HG02884 (cell line): ENCODE measurements around the gene ECE1.
"Not testable (repeated sequence)": the region's sequence is repeated elsewhere in the genome, so short reads cannot be mapped to it uniquely, and the experiment has no call there.

Source experiments
- ATAC-seq: cut with Tn5 transposase; IDR thresholded peaks from one replicate; pipeline ENCODE4 v1.9.1; 2021; ENCODE audit warnings: mild to moderate bottlenecking, moderate library complexity; ENCODE audit not compliant: unreplicated experiment

The ECE1 gene

DNA sequence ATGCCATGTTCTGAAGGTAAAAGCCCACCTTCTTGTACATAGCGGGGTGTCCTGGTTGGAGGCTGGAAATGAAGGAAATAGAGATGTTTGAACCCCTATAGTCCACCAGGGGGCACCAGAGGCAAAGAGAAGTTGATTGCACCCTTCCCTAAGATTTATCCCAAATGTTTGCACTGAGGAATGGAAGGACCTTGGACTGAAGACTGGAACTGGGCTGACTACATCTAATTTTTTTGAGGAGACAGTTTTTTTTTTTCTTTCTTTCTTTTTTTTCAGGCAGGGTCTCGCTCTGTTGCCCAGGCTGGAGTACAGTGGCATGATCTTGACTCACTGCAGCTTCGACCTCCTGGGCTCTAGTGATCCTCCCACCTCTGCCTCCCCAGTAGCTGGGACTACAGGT lies 58.2 kb downstream of the ECE1 start:
- ATAC-seq = no peak

DNA sequence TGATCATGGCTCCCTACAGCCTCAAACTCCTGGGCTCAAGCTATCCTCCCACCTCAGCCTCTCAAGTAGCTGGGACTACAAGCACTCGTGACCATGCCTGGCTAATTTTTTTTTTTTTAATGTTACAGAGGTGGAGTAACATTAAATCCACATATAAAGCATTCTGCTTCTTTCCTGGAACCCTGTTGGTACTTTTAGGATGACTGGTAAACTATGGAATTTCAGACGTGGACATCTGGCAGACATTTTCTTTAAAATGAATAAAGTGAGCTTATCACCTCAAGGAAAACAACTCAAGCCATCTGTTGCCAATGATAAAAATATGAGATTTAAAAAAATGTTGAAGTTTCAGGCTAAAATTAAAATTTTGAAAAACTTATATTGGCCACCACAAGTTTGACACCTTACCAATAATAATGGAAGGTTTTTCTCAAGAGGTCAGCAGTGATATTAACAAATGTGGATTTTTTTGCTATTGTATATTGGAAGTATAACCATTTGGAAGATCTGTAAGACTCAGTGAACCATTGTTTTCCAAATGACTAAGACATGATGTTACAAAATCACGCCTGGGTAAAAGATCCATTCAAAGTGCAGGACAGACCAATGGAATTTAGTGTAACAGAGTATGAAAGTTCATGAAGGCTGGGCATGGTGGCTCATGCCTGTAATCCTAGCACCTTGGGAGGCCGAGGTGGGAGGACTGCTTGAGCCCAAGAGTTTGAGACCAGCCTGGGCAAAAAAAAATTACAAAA lies 60.8 kb downstream of the ECE1 start:
- no peak for ATAC-seq

- ATAC-seq = not testable (repeated sequence)
Observed at GRCh38 chr1:21228224-21228623, 62.0 kb downstream of the ECE1 start.

GRCh38 chr1:21225065-21225464 lies 65.2 kb downstream of the ECE1 start:
- ATAC-seq = no peak

DNA sequence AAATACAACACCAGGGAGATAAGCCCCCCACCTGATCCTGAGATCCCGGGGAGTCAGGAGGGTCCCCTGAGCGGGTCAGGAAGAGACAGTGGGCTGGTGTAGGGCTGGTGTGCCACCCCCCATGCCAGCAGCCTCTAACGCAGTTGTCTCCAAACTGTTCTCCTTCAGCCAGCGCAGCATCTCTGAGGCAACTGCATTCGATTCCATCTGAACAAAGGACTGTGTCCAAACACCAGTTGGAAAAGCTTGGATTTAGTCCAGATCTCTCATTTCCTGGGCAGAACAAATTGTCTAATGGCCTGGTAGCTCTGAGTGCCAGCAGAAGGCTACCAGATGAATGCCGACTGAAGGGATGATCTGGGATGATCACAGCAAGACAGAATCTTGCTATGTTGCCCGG lies 69.4 kb downstream of the ECE1 start:
- ATAC-seq = no peak

DNA sequence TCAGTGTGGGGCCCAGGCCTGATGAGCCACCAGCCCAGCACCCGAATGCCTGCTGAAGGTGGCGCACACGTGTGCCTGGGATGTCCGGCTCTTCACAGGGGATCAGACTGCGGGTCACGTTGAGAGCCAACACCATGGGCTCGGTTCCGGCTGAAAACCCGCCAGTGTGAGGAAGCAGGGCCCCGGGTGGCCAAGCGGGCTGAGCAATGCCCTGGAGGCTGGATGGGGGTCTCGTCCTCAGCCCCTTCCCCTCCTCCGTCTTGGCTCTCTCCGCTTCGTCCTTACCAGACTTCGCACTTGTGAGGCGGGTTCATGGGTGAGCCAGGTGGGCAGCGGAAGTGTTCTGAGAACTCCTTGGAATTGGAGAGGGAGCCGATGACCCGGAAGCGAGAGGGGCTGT lies 70.6 kb downstream of the ECE1 start:
- no peak for ATAC-seq

DNA sequence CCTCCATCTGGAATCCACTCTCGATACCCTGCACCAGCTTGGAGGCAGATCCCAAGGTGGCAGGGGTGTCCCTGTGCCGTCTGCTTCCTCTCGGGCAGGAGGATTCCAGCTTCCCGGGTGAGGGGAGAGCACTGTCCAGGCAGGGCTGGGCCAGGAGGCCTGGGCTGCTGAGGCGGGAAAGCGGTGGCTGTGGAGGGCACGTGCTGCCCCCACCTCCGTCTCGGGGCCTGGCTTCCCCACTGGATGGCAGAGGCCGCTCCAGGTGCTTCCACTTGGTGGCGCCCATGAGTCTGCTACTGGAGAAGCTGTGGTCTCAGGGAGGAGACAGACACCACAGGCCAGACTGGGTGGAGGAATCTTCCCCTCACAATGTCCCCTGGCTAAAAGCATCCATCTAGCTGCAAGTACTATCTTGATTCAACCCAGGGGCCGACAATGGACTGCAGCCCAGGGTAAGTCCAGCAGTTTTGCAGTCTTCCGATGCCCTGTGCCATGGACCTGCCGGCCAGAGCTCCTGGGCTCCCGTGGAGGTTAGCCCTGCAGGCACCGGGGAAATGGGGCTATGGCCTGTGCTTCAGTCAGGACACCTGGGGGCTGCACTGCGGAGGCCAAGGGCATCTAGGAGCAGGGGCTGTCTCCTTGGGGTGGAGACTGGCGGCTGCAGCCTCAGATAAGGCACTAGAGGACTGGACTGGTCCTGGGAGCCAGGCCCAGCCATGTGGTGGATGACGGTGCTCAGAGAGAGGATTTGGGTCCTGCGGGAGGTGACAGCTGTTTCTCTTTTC lies 72.3 kb downstream of the ECE1 start:
- ATAC-seq = no peak

DNA sequence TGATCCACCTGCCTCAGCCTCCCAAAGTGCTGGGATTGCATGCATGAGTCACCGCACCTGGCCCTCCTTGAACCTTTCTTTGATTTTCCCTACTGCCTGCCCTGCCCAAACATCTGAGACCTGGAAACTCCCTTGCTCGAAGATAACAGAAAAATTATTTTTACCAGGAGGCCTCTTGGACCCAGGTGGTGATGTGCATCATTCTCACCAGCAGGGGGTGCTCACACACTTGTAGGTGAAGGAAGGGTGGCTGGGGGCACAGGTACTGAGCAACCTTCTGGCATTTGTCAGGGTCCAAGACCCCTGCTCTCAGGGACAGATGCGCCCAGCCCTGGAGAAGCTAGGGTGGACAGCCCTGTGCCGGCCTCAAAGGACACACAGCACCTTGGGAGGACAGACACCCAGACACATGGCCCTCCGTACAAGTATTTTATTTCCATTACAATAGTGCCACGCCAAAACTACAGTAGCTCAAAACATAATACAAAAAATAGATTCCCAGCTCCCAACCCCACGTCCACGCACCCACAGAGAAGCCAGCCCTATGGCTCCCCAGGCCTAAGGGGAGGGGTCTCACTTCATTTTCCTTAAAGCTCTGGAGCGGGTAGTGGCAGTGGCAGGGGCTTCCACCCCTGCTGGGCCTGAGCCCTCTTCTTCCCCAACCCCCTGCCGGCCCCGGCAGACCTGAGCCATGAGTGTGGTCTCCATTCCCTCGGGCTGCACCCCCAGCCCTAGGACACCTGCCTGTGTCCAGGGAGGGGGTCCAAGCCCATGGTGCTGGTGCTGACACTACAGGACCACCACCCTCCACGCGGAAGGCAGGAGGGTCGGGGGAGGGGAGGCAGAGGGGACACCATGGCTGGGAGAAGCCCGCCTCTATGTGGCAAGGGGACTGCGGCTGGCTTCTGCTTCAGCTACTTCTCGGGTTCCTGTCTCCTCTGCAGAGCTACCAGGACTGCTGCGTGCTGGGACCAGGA lies 73.1 kb downstream of the ECE1 start:
- ATAC-seq = no peak

- ATAC-seq = no peak
Observed at GRCh38 chr1:21212126-21212525, 78.1 kb downstream of the ECE1 start.

- ATAC-seq = not testable (repeated sequence)
Observed at GRCh38 chr1:21208137-21208700, 82.0 kb downstream of the ECE1 start.

GRCh38 chr1:21206117-21206516 lies 84.1 kb downstream of the ECE1 start:
- ATAC-seq = no peak

GRCh38 chr1:21205416-21205815 lies 84.8 kb downstream of the ECE1 start:
- no peak for ATAC-seq

DNA sequence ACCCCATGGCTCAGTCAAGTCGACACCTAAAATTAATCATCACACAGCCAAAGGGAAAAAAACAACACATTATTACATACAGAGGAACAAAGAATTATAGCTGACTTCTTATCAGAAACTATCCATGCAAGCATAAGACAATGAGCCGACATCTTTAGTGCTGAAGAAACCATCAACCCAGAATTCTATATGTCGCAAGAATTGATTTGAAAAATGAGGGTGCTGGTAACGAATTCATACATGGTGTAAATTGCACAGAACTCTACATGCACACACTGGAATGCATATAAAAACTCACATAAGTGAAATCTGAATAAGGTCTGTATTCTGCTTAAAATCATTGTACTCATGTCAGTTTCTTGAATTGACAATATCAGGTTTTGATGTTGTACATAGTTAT lies 88.6 kb downstream of the ECE1 start:
- ATAC-seq = no peak

DNA sequence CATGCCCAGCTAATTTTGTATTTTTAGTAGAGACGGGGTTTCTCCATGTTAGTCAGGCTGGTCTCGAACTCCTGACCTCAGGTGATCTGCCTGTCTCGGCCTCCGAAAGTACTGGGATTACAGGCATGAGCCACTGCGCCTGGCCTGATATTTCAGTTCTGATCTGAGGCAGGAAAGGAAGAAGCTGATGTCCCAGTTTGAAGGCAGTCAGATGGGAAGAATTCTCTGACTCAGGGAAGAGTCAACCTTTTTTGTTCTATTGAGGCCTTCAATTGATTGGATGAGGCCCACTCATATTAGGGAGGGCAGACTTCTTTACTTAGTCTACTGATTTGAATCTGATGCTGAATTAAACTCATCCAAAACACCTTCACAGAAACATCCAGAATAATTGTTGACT lies 89.0 kb downstream of the ECE1 start:
- not testable (repeated sequence) for ATAC-seq

GRCh38 chr1:21200767-21201166 lies 89.5 kb downstream of the ECE1 start:
- ATAC-seq = no peak

DNA sequence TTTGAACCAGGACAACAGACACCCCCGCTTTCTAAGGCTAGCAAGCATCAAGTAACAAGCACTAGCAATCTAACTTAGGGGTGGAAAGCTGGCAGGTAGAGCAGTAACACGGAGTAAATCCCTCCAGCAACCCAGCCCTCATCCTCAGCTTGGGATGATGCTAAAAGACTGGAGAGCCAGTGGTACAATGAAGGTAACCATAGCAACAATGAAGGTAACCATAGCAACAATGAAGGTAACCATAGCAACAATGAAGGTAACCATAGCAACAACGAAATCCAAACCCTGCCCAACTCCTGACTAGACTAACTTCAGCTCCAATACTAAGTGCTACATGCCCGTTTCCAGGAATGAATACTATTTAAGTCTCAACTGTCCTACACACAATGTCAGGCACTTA lies 91.3 kb downstream of the ECE1 start:
- no peak for ATAC-seq

DNA sequence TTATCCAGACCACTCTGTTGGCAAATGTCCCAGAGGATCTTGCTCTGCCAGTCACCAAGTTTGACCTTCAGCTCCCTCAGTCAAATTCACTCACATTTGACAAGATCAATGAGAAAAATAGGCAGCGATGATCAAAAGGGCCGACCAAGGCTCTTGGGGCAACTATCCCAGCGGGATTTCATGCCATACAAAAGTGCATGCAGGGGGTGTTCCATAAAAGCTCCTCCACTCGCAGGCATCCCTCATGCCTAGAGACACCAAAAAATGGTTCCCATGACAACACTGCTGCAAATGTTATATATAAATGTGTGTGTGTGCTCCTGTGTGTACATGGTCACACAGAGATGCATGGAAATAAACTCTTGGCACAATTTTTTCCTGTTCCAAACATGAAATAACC lies 97.4 kb downstream of the ECE1 start:
- ATAC-seq = no peak

- ATAC-seq = no peak
Observed at GRCh38 chr1:21192284-21192683, 98.0 kb downstream of the ECE1 start.

GRCh38 chr1:21190771-21191170 lies 99.5 kb downstream of the ECE1 start:
- ATAC-seq = not testable (repeated sequence)

- no peak for ATAC-seq
Observed at GRCh38 chr1:21189906-21190500, 100.3 kb downstream of the ECE1 start.
